A673 (cell line): ENCODE results near the gene SRRM2. TPM values are rescaled to one million over a fixed set of nuclear protein-coding genes. Genes with fewer than 3 reads are reported as not detected.

Source experiments
- BruUV-seq: library from RNA; stranded (reverse); fragments of 400-500 nt; replicated peaks from 2 replicates; lab custom pipeline; 2021; lab: Mats Ljungman, UMichigan
- CTCF ChIA-PET: fragments of 300-600 bp; sonication (Branson Sonifier 250); formaldehyde crosslinking; loops from one replicate; lab custom pipeline; 2022; ENCODE audit warnings: antibody characterized with exemption; lab: Charles Lee
- POLR2A ChIA-PET: fragments of 300-600 bp; sonication (Branson Sonifier 250); formaldehyde crosslinking; loops from one replicate; lab custom pipeline; 2022; ENCODE audit warnings: antibody characterized with exemption; ENCODE audit not compliant: low non-redundant PET; lab: Charles Lee
- DNase-seq: peaks from one replicate; pipeline ENCODE4 v3.0.0-alpha.2; 2015; ENCODE audit warnings: low spot score
- H3K27ac ChIP-seq: fragments of 200-600 bp; sonication (generic); 2 replicates; pipeline ENCODE4 v1.5.1; 2016; ENCODE audit warnings: mixed run types, low read depth, mild to moderate bottlenecking, mixed read lengths, antibody characterized with exemption, low read length; ENCODE audit not compliant: poor library complexity, severe bottlenecking
- H3K27me3 ChIP-seq: fragments of 200-600 bp; sonication (generic); replicated peaks from 2 replicates; pipeline ENCODE4 v1.6.1; 2017; ENCODE audit warnings: mixed run types, low read depth, mild to moderate bottlenecking, mixed read lengths, antibody characterized with exemption, low read length; ENCODE audit not compliant: insufficient read depth, poor library complexity
- H3K36me3 ChIP-seq: fragments of 200-600 bp; sonication (generic); 2 replicates; pipeline ENCODE4 v1.6.1; 2016; ENCODE audit warnings: mixed run types, mild to moderate bottlenecking, mixed read lengths, antibody characterized with exemption, low read length; ENCODE audit not compliant: insufficient read depth, poor library complexity, severe bottlenecking
- H3K4me1 ChIP-seq: fragments of 200-600 bp; sonication (generic); 2 replicates; pipeline ENCODE4 v1.6.1; 2017; ENCODE audit warnings: mixed run types, mild to moderate bottlenecking, mixed read lengths, antibody characterized with exemption, low read length; ENCODE audit not compliant: insufficient read depth, poor library complexity, severe bottlenecking
- H3K4me3 ChIP-seq: fragments of 200-600 bp; sonication (generic); 2 replicates; pipeline ENCODE4 v1.5.1; 2016; ENCODE audit warnings: low read depth, mixed run types, mild to moderate bottlenecking, mixed read lengths, low read length; ENCODE audit not compliant: poor library complexity, severe bottlenecking
- H3K9me3 ChIP-seq: fragments of 200-600 bp; sonication (generic); 2 replicates; pipeline ENCODE4 v1.6.1; 2016; ENCODE audit warnings: mixed run types, low read depth, mild to moderate bottlenecking, mixed read lengths, antibody characterized with exemption, low read length; ENCODE audit not compliant: poor library complexity, severe bottlenecking
- EZH2 ChIP-seq: fragments of 200-600 bp; sonication (generic); IDR thresholded peaks from 2 replicates; pipeline ENCODE4 v1.6.1; 2017; ENCODE audit warnings: borderline replicate concordance, low read depth, mild to moderate bottlenecking, mixed read lengths, antibody characterized with exemption, low read length; ENCODE audit not compliant: poor library complexity, severe bottlenecking
- intact Hi-C: fragments of 100-400 bp; cut with micrococcal nuclease; formaldehyde crosslinking; loops from one replicate; pipeline ENCODE4 v1.10.0; 2022; ENCODE audit not compliant: unreplicated experiment
- total RNA-seq: library from RNA; stranded (reverse); gene quantifications from 2 replicates; pipeline ENCODE4 v1.2.3, GENCODE V29; 2021
- TF ChIP-seq, protein P1 (sequence below): fragments of 300-800, 200-600 bp; sonication (generic); conservative IDR thresholded peaks from 2 replicates; pipeline ENCODE4 v1.5.1; 2017; ENCODE audit warnings: low read depth, mild to moderate bottlenecking, antibody characterized with exemption, low read length, moderate library complexity, mixed read lengths

Gene SRRM2
- total RNA-seq, 1 experiment from 2014 or later, result 642 TPM

DNA sequence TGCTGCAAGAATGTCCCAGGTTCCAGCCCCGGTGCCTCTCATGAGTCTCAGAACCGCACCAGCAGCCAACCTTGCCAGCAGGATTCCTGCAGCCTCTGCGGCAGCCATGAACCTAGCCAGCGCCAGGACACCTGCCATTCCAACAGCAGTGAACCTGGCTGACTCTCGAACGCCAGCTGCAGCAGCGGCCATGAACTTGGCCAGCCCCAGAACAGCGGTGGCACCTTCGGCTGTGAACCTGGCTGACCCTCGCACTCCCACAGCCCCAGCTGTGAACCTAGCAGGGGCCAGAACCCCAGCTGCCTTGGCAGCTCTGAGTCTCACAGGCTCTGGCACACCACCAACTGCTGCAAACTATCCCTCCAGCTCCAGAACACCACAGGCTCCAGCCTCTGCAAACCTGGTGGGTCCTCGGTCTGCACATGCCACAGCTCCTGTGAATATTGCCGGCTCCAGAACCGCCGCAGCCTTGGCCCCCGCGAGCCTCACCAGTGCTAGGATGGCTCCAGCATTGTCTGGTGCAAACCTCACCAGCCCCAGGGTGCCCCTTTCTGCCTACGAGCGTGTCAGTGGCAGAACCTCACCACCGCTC, 14.8 kb downstream of the SRRM2 start:
- Histone ChIP-seq H3K4me1 (no peaks in the 10 kb centered on the region), H3K4me3 (no peak overlapping the region), H3K9me3 (no peaks in the 10 kb centered on the region), H3K36me3 (peaks cover 100% of the 10 kb centered on the region), H3K27ac (no peak overlapping the region), H3K27me3 (no peaks in the 10 kb centered on the region)
- DNase-seq, result no peak
- no TSS peak for BruUV-seq
- TF ChIP-seq EZH2, result no peak
- TF ChIP-seq, protein P1, sequence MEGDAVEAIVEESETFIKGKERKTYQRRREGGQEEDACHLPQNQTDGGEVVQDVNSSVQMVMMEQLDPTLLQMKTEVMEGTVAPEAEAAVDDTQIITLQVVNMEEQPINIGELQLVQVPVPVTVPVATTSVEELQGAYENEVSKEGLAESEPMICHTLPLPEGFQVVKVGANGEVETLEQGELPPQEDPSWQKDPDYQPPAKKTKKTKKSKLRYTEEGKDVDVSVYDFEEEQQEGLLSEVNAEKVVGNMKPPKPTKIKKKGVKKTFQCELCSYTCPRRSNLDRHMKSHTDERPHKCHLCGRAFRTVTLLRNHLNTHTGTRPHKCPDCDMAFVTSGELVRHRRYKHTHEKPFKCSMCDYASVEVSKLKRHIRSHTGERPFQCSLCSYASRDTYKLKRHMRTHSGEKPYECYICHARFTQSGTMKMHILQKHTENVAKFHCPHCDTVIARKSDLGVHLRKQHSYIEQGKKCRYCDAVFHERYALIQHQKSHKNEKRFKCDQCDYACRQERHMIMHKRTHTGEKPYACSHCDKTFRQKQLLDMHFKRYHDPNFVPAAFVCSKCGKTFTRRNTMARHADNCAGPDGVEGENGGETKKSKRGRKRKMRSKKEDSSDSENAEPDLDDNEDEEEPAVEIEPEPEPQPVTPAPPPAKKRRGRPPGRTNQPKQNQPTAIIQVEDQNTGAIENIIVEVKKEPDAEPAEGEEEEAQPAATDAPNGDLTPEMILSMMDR, result no peak
- POLR2A ChIA-PET, result no interaction called here
- intact Hi-C loops, result no loop called here
- CTCF ChIA-PET, result no interaction called here

DNA sequence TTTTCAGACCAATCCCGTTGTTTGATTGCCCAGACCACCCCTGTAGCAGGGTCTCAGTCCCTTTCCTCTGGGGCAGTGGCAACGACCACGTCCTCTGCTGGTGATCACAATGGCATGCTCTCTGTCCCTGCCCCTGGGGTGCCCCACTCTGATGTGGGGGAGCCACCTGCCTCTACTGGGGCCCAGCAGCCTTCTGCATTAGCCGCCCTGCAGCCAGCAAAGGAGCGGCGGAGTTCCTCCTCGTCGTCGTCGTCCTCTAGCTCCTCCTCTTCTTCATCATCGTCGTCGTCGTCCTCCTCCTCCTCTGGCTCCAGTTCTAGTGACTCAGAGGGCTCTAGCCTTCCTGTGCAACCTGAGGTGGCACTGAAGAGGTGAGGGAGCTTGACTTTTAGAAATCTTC, 15.5 kb downstream of the SRRM2 start:
- no peaks in the 10 kb centered on the region for H3K27me3 ChIP-seq
- peaks cover 100% of the 10 kb centered on the region for H3K36me3 ChIP-seq
- ChIA-PET POLR2A (no interaction called here), CTCF (no interaction called here)
- no peak overlapping the region for H3K27ac ChIP-seq
- DNase-seq, result no peak
- intact Hi-C loops, result no loop called here
- H3K9me3 ChIP-seq, result no peaks in the 10 kb centered on the region
- no TSS peak for BruUV-seq
- H3K4me3 ChIP-seq, result no peak overlapping the region
- no peak for TF ChIP-seq EZH2
- TF ChIP-seq, protein P1, result no peak
- H3K4me1 ChIP-seq, result no peaks in the 10 kb centered on the region

DNA sequence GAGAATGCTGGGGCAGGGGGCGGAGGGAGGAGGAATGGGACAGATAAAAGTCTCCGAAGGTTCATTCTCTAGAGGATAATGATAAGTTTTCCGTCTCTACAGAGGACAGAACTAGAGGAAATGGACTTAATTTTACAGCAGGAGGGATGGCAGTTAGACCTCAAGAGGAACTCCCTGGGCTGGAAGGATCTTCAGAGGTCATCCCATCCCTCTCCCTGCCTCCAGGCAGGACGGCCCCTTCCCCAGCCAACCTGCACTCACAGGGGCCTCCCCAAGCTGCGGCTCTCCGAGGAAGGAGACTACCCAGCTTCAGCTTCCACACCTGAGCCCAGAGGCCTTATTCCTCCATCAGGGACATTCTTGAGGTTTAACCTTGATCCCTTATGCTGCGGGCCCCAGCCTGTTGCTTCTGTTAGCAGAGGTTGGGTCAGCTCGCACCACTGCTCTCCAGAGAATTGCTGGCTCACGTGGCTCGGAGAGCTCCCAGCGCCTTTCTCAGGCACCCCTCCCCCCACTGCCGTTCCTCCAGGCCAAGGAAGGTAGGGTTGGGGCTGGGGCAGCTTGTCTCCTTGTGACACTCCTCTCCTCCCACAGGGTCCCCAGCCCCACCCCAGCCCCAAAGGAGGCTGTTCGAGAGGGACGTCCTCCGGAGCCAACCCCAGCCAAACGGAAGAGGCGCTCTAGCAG, 16.1 kb downstream of the SRRM2 start:
- Histone ChIP-seq H3K27me3 (no peaks in the 10 kb centered on the region), H3K4me1 (no peaks in the 10 kb centered on the region), H3K9me3 (no peaks in the 10 kb centered on the region), H3K27ac (no peak overlapping the region), H3K36me3 (peaks cover 99% of the 10 kb centered on the region), H3K4me3 (no peak overlapping the region)
- ChIA-PET POLR2A (no interaction called here), CTCF (no interaction called here)
- no peak for DNase-seq
- no TSS peak for BruUV-seq
- intact Hi-C loops, result no loop called here
- no peak for TF ChIP-seq EZH2
- TF ChIP-seq, protein P1, result no peak
